HEK293 (cell line): ENCODE measurements around the gene CLMN.
"Not testable (repeated sequence)": the region's sequence is repeated elsewhere in the genome, so short reads cannot be mapped to it uniquely, and the experiment has no call there.

ENCODE experiments used
- CTCF ChIA-PET: fragments of 350-600 bp; formaldehyde crosslinking; extraction: SDS; loops from one replicate; lab custom pipeline; 2021; ENCODE audit warnings: antibody characterized with exemption; lab: Yijun Ruan, JAX
- POLR2A ChIA-PET: fragments of 300-600 bp; formaldehyde crosslinking; extraction: SDS; loops from one replicate; lab custom pipeline; 2020; ENCODE audit warnings: antibody characterized with exemption, inconsistent platforms; lab: Yijun Ruan, JAX
- H3K27ac ChIP-seq: fragments of 200-500 bp; sonication (Bioruptor generic); 2 replicates; pipeline ENCODE4 v1.5.1; 2014; ENCODE audit warnings: low read depth, low read length, control low read depth, inconsistent platforms; ENCODE audit errors: extremely low read depth
- H3K36me3 ChIP-seq, 2 experiments: fragments of 200-500 bp in 1 of 2; sonication (Bioruptor generic) in 1 of 2; 1 replicate in 1 of 2; 2 replicates in 1 of 2; pipeline ENCODE4 v1.5.1; 2014 to 2017; ENCODE audit warnings: inconsistent platforms in 2 of 2, low read length in 2 of 2; ENCODE audit not compliant: control insufficient read depth in 2 of 2, insufficient read depth in 1 of 2
- H3K4me1 ChIP-seq: fragments of 200-500 bp; sonication (Bioruptor generic); 2 replicates; pipeline ENCODE4 v1.5.1; 2014; ENCODE audit warnings: mild to moderate bottlenecking, low read length, inconsistent platforms; ENCODE audit not compliant: control insufficient read depth, insufficient read depth
- H3K4me3 ChIP-seq: 2 replicates; pipeline ENCODE4 v1.5.1; 2011; ENCODE audit warnings: low read depth, mild to moderate bottlenecking, control low read depth, low read length, moderate library complexity
- H3K9me3 ChIP-seq: fragments of 200-500 bp; sonication (Bioruptor generic); 2 replicates; pipeline ENCODE4 v1.5.1; 2014; ENCODE audit warnings: low read depth, low read length, inconsistent platforms; ENCODE audit not compliant: control insufficient read depth, insufficient read depth
- ATF2 ChIP-seq: fragments of 450-650 bp; formaldehyde crosslinking; IDR thresholded peaks from 2 replicates; pipeline ENCODE4 v1.5.1; 2016; ENCODE audit warnings: missing biosample characterization, missing genetic modification characterization, low read depth
- MEIS1 ChIP-seq: sonication (generic); formaldehyde crosslinking; IDR thresholded peaks from 2 replicates; pipeline ENCODE4 v1.8.1; 2022; ENCODE audit warnings: missing genetic modification reagents, mild to moderate bottlenecking, borderline replicate concordance
- ZFP3 ChIP-seq: fragments of 450-650 bp; formaldehyde crosslinking; IDR thresholded peaks from 2 replicates; pipeline ENCODE4 v1.5.1; 2016; ENCODE audit warnings: low read depth, missing biosample characterization, missing genetic modification characterization
- ZIC2 ChIP-seq: fragments of 450-650 bp; formaldehyde crosslinking; IDR thresholded peaks from 2 replicates; pipeline ENCODE4 v1.5.1; 2016; ENCODE audit warnings: missing biosample characterization, missing genetic modification characterization
- ZNF146 ChIP-seq: fragments of 450-650 bp; formaldehyde crosslinking; IDR thresholded peaks from 2 replicates; pipeline ENCODE4 v1.5.1; 2016; ENCODE audit warnings: missing biosample characterization, missing genetic modification characterization
- ZNF248 ChIP-seq: fragments of 450-650 bp; formaldehyde crosslinking; IDR thresholded peaks from 2 replicates; pipeline ENCODE4 v1.5.1; 2017; ENCODE audit warnings: missing biosample characterization, missing genetic modification characterization
- ZNF280D ChIP-seq: fragments of 450-650 bp; formaldehyde crosslinking; IDR thresholded peaks from 2 replicates; pipeline ENCODE4 v1.5.1; 2016; ENCODE audit warnings: missing biosample characterization, missing genetic modification characterization
- ZNF398 ChIP-seq: fragments of 450-650 bp; formaldehyde crosslinking; IDR thresholded peaks from 2 replicates; pipeline ENCODE4 v1.5.1; 2017; ENCODE audit warnings: missing biosample characterization, missing genetic modification characterization
- ZNF449 ChIP-seq: fragments of 450-650 bp; formaldehyde crosslinking; IDR thresholded peaks from 2 replicates; pipeline ENCODE4 v1.5.1; 2017; ENCODE audit warnings: missing biosample characterization, mild to moderate bottlenecking, missing genetic modification characterization, moderate library complexity
- ZNF544 ChIP-seq: fragments of 450-650 bp; formaldehyde crosslinking; IDR thresholded peaks from 2 replicates; pipeline ENCODE4 v1.5.0; 2017; ENCODE audit warnings: missing biosample characterization, missing genetic modification characterization
- ZNF580 ChIP-seq: fragments of 450-650 bp; formaldehyde crosslinking; IDR thresholded peaks from 2 replicates; pipeline ENCODE4 v1.5.1; 2016; ENCODE audit warnings: missing biosample characterization, missing genetic modification characterization
- ZNF623 ChIP-seq: fragments of 450-650 bp; formaldehyde crosslinking; IDR thresholded peaks from 2 replicates; pipeline ENCODE4 v1.5.1; 2016; ENCODE audit warnings: missing biosample characterization, missing genetic modification characterization
- ZNF626 ChIP-seq: fragments of 450-650 bp; sonication (Bioruptor Pico); formaldehyde crosslinking; IDR thresholded peaks from 2 replicates; pipeline ENCODE4 v1.5.1; 2018; ENCODE audit warnings: missing biosample characterization, missing genetic modification characterization, inconsistent platforms
- ZNF658 ChIP-seq: fragments of 450-650 bp; formaldehyde crosslinking; IDR thresholded peaks from 2 replicates; pipeline ENCODE4; 2016; ENCODE audit warnings: missing biosample characterization, missing genetic modification characterization
- ZNF660 ChIP-seq: fragments of 450-650 bp; IDR thresholded peaks from 2 replicates; pipeline ENCODE4 v1.5.1; 2018; ENCODE audit warnings: missing biosample characterization, mild to moderate bottlenecking, missing genetic modification characterization
- ZNF791 ChIP-seq: fragments of 450-650 bp; formaldehyde crosslinking; IDR thresholded peaks from 2 replicates; pipeline ENCODE4 v1.5.1; 2016; ENCODE audit warnings: missing biosample characterization, missing genetic modification characterization
- ZNF837 ChIP-seq: fragments of 450-650 bp; formaldehyde crosslinking; IDR thresholded peaks from 2 replicates; pipeline ENCODE4 v1.5.1; 2016; ENCODE audit warnings: missing biosample characterization, missing genetic modification characterization
- ZNF843 ChIP-seq: fragments of 450-650 bp; formaldehyde crosslinking; IDR thresholded peaks from 2 replicates; pipeline ENCODE4 v1.5.1; 2016; ENCODE audit warnings: missing biosample characterization, missing genetic modification characterization

Gene CLMN

GRCh38 chr14:95182379-95182778, 137.3 kb downstream of the CLMN start:
- Histone ChIP-seq H3K9me3 (no peaks in the 10 kb centered on the region), H3K4me3 (no peak overlapping the region), H3K36me3 (no peaks in the 10 kb centered on the region; a peak in 1 of 3 replicates), H3K4me1 (no peaks in the 10 kb centered on the region), H3K27ac (no peak overlapping the region)
- CTCF ChIA-PET, result interaction anchor here (0.6 kb wide), 1 partner anchor 364 kb away, joined by 4 read pairs; no protein-coding TSS in a partner anchor
- no peak for TF ChIP-seq ZIC2 (tag by site-specific recombination)
- POLR2A ChIA-PET, result no interaction called here

GRCh38 chr14:95180966-95181741, 138.6 kb downstream of the CLMN start:
- H3K4me1 ChIP-seq, result no peaks in the 10 kb centered on the region
- TF ChIP-seq ZNF623 (tag by site-specific recombination), result peak; percentile 86
- no peak for TF ChIP-seq ZNF660 (tag by site-specific recombination)
- TF ChIP-seq ZNF658, result no peak
- no peak overlapping the region for H3K27ac ChIP-seq
- H3K36me3 ChIP-seq, result no peaks in the 10 kb centered on the region; a peak in 1 of 3 replicates
- ChIA-PET POLR2A (no interaction called here), CTCF (no interaction called here)
- no peak overlapping the region for H3K4me3 ChIP-seq
- H3K9me3 ChIP-seq, result no peaks in the 10 kb centered on the region

- TF ChIP-seq ZNF146 (tag by site-specific recombination) (peak; percentile 91), ZNF580 (tag by site-specific recombination) (peak; percentile 76; the same call in 1 of the 2 replicates), ZNF280D (tag by site-specific recombination) (0 out of 2 replicates have a peak, but pooled peaks have one; percentile 50)
- POLR2A ChIA-PET, H3K27ac ChIP-seq, H3K9me3 ChIP-seq, H3K4me1 ChIP-seq, H3K36me3 ChIP-seq, CTCF ChIA-PET, H3K4me3 ChIP-seq: not testable (repeated sequence)
Observed at GRCh38 chr14:95175670-95176069, 144.0 kb downstream of the CLMN start.

- Histone ChIP-seq H3K4me1 (no peaks in the 10 kb centered on the region), H3K4me3 (no peak overlapping the region), H3K27ac (no peak overlapping the region), H3K9me3 (no peaks in the 10 kb centered on the region), H3K36me3 (no peaks in the 10 kb centered on the region; a peak in 1 of 3 replicates)
- ChIA-PET POLR2A (no interaction called here), CTCF (interaction anchor here (0.8 kb wide), 1 partner anchor 10 kb away, joined by 3 read pairs; no protein-coding TSS in a partner anchor)
- no peak for TF ChIP-seq ZNF791 (tag by site-specific recombination)
- no peak for TF ChIP-seq MEIS1
- TF ChIP-seq ZNF843 (tag by site-specific recombination), result no peak
- no peak for TF ChIP-seq ZFP3 (tag by site-specific recombination)
- no peak for TF ChIP-seq ZNF398 (tag by site-specific recombination)
- no peak for TF ChIP-seq ATF2 (tag by site-specific recombination)
- no peak for TF ChIP-seq ZNF449 (tag by site-specific recombination)
- no peak for TF ChIP-seq ZNF248 (tag by site-specific recombination)
- no peak for TF ChIP-seq ZNF626 (tag by site-specific recombination)
- no peak for TF ChIP-seq ZNF146 (tag by site-specific recombination)
- TF ChIP-seq ZNF544 (tag by site-specific recombination), result no peak
- TF ChIP-seq ZNF837 (tag by site-specific recombination), result no peak
Observed at GRCh38 chr14:95174184-95174792, 145.4 kb downstream of the CLMN start.
